NCI-H187 (cell line): ENCODE data around the gene CARS2.
A peak's percentile ranks its signal among the peaks of the same experiment; 100 is the strongest.
"Not testable (repeated sequence)": the region's sequence is repeated elsewhere in the genome, so short reads cannot be mapped to it uniquely, and the experiment has no call there.

Experiments used
- DNase-seq, 2 experiments: peaks; one replicate each; lab custom pipeline; 2025; lab: John Stamatoyannopoulos, UW

CARS2 gene

GRCh38 chr13:110617321-110618072, 88.4 kb downstream of the CARS2 start:
- DNase-seq, result no peak

GRCh38 chr13:110616103-110617101, 89.5 kb downstream of the CARS2 start:
- DNase-seq, result no peak

DNA sequence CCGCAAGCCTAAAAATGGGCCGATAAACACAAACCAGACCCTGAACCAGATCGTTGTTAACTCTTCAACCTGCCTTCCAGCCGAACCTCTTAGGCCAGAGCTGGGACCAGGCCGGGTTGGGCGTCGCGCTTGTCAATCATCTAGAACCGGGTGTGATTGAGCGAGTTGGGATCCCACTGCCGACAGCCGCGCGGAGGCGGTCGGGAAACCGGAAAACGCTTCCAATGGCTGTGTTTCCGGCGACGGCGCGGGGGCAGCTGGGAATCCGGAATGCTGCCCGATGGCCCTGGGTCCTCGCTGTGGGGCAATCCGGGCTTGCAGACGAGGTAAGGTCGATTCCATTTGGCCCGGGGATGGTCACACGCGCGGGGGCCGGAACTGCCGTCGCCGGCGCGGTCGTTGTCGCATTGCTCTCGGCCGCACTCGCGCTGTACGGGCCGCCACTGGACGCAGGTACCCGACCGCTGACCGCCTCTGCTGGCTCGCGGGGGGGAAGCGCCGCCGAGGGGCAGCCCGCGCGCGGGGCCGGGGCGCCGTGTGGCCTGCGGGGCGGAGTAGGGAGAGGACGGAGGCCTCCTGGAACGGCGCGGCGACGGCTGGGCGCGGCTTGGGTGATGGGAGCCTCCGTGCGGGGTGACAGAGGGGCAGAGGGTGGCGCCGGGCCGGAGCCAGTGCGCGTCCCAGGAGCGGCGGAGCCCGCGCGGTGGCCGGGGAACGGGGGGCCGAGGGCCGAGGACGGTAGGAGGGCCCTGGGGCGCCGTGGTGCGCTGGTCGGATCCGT, 90.4 kb downstream of the CARS2 start, which contains the start of gene NAXD:
Gene NAXD, plus strand, starts transcription at position 224 of the 781 bp plus-strand sequence. Its CDS starts 57 bp downstream, at position 281.
- DNase-seq, result peak; percentile 85 to 90

- no peak for DNase-seq
Observed at GRCh38 chr13:110615005-110615321, 91.0 kb downstream of the CARS2 start.

DNA sequence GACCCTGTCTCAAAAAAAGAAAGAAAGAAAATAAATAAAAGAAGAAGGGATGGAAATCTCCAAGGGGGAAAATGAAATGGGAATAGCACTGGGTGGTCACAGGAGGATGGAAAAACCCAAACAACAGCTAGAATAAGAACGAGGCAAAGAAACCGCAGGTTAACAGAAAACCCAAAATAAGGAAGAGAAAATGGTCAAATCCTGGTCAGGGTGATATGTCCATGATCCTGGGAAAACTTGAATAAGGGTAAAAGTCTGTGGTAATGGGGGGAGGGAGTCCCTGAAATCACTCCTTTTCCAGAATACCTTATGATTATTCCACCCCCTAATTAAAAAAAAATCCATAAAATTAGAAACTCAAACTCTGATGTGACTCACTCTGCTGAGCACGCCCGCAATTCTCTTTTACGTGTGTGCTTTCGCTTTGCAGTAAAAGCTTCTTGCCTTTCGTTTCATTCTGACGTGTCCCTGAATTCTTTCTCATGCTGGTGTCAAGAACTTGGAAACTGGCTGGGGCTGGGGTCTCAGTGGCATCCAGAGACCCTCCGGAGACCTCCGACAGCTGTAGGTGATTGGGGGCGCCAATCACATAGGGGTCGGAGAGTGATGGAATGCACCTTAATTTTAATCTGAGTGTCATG, 94.8 kb downstream of the CARS2 start:
- DNase-seq, result no peak

GRCh38 chr13:110607675-110608224, 98.2 kb downstream of the CARS2 start:
- no peak for DNase-seq

DNA sequence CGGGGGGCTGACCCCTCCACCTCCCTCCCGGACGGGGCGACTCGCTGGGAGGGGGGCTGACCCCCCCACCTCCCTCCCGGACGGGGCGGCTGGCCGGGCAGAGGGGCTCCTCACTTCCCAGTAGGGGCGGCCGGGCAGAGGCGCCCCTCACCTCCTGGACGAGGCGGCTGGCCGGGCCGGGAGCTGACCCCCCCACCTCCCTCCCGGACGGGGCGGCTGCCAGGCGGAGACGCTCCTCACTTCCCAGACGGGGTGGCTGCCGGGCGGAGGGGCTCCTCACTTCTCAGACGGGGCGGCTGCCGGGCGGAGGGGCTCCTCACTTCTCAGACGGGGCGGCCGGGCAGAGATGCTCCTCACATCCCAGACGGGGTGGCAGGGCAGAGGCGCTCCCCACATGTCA, 99.6 kb downstream of the CARS2 start:
- DNase-seq, result not testable (repeated sequence)

- DNase-seq, result no peak
Observed at GRCh38 chr13:110605132-110605531, 100.8 kb downstream of the CARS2 start.

DNA sequence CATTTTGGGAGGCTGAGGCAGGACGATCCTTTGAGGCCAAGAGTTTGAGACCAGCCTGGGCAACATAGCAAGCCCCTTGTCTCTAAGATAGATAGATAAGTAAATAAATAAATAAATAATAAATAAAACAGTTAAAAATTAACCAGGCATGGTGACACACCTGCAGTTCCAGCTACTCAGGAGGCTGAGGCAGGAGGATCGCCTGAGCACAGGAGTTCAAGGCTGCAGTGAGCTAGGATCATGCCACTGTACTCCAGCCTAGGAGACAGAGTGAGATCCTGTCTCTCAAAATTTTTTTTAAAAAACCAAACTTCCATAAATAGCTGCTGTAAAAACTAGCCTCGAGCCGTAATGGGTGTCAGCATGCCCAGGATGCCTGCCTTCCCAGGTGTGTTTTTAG, 104.9 kb downstream of the CARS2 start:
- DNase-seq, result no peak

DNA sequence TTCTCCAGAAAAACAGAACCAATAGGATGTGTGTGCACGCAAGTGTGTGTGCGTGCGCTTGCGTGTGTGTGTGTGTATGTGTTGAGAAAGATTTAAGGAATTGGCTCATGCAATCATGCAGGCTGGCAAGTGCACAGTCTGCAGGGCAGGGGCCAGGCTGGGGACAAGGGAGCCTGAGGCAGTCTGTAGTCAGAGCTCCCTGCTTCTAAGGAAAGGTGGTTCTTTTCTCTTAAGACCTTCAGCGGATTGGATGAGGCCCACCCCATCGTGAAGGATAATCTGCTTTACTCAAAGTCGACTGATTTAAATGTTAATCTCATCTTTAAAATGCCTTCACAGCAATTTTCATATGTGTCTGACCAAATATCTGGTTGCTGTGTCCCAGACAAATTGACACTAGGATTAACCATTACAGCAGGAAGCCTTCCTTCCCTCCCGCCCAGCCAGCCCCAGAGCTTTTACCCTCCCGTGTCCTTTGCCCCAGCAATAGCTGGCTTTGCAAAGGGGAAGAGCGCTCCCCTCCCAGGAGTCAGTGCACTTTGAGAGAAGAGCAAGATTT, 105.6 kb downstream of the CARS2 start:
- no peak for DNase-seq

DNA sequence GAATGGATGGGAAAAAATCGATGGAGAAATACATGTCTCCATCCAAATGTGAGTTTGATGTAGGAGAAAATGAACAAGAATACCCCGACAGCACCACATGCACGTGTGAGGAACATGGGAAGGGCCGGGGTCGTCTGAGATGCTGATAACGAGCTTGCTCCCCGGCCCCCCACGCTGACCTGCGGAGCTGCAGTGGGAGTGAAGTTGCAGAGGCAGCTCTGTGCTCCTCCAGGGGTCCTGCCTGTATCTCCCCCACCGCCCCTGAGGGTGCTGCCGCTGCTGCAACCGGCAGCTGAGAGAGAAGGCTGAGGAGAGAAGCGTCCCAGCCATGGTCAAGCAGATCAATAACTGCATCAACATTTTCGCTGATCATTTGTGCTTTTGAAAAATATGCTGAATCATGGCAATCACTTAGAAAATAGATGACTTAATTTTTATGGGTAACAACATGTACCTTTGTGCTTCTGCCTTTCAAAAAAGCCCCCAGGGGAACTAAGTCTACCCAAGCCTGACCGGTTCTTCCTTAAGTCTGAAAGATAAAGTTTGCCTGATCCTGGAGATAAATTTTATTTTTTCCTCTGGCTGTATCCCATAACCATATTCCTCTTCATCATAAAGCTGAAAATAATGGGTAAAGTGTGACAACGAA, 108.8 kb downstream of the CARS2 start:
- no peak for DNase-seq

- DNase-seq, result no peak
Observed at GRCh38 chr13:110593430-110594130, 112.3 kb downstream of the CARS2 start.

DNA sequence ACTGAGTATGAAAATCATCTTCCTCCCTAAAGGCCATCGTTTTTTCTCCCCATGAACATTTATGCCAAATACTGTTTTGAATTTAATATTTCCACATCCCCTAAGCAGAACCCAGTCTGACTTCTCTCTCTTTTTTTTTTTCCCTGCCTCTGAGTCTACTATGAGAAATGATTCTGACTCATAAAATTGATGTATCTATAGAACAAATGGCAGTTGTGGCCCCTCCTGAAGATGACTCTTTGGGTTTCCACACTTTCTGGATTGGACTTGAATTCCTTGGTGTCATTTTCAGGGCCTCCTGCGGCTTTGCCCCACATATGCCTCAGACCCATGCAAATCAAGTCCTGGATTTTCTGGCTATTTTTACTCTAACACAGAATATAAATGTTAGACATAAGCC, 113.3 kb downstream of the CARS2 start:
- no peak for DNase-seq
